GM18517 (cell line): ENCODE data around the gene HNRNPF.

Experiments
- ATAC-seq: cut with Tn5 transposase; IDR thresholded peaks from one replicate; pipeline ENCODE4 v1.9.1; 2021; ENCODE audit warnings: mild to moderate bottlenecking, moderate library complexity; ENCODE audit not compliant: unreplicated experiment

HNRNPF gene

DNA sequence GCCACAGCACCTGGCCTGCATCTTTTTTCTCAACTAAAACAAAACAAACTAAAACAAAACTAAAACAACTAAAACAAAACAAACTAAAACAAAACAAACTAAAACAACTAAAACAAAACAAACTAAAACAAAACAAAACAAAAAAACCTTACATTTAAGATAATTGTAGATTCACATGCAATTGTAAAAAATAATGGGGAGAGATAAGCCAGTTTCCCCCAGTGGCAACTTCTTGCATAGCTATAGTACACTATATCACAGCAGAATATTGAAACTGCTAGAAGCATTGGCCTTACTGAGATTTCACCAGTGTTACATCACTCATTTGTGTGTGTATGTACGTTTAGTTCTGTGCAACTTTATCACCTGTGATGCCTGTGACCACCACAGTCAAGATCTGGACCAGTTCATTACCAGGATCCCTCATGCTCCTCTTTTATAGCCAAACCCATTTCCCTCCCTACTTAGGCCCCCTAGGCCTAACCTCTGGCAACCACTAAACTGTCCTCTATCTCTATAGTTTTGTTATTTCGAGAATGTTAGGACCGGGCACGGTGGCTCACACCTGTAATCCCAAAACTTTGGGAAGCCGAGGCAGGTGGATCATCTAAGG, 28.3 kb downstream of the HNRNPF start:
- no peak for ATAC-seq

DNA sequence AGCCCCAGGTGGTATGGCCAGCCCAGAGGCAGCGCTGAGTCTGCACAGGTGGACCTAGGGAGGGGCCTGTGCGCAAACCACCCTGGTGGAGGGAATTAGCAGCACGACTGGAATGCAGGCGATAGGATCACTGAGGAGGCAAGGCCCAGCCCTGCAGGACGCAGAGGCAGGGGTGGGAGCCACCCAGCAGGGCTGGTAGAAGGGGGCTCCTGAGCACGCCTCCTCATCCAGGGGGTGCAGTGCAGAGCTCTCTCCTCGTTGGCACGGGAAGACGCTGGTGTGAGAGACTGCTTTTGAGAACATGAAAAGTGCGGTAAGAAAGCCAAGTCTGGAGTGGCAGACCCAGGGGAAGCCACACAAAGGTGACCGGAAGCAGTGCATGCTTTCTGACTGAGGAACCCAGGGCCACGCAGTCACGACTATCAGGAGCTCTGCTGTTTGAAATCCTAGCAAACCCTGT, 31.5 kb downstream of the HNRNPF start:
- ATAC-seq = no peak

DNA sequence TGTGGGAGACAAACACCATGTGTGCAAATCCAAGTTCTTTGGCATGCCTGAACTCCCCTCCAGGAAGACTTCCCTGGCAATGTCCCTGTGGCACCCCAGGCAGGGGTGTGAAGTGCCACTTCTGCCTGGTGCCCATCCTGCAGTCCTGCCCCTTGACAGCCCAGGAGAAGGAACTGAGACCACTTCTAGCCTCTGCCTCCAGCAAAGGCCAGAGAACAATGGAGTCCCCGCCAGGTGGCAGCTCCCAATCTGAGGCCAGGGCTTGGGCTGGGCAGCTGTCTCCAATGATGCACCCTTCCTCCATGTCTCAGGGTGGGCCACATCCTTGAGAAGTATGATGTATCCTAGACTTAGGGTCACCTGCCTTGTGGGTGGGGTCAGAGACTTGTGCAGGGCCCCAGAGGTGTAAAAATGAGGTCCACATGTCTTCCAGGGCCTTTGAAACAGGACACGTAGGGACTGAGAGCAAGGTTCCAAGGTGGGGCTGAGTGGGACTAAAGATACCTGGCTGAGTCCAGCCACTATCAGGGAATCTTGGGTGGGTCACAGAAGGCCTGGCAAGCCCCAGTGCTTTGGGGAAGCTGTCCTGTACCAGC, 32.1 kb downstream of the HNRNPF start:
- no peak for ATAC-seq

- ATAC-seq = no peak
These were observed 32.8 kb downstream of the HNRNPF start for GRCh38 chr10:43376046-43376635.

DNA sequence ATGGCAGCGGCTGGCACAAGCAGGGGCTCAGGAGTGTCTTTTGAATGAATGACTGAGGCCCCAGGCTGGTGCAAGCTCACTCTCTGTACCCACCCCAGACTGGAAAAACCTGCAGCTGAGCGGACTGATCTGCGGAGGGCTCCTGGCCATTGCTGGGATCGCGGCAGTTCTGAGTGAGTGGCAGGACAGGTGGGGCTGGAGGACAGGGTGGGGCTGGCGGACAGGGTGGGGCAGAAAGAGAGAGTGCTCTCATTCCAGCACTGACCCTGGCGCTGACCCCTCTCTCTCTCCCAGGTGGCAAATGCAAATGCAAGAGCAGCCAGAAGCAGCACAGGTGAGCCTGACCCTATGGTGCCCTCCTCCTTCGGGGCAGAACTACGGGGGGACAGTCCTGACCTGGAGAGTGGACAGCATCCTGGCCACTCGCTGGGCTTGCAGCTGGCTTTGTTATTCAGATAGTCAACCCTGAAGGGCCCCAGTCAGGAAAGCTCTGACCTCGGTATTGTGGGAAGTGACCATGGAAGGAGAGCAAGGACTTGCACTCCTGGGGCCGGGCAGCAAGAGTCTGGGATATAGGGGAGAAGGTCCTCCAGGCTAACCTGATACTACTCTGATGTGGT, 33.5 kb downstream of the HNRNPF start:
- no peak for ATAC-seq

DNA sequence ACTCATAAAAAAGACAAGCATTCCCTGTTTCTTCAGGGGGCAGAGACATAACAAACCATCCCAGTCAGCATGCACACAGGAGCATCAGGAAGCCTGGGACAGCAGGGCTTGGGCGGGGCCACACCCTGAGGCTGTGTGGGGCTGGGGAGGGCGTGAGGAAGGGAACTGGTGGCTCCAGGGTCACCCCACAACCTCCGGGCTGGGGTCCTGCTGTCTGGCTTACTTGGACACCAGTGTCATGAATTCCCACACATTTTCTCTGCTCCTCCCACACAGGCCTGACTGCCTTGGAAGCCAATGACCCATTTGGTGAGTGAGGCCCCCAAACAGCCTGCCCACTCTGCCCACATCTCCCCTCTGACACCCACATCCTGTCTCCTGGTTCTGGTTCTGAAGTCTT, 34.8 kb downstream of the HNRNPF start:
- no peak for ATAC-seq

- no peak for ATAC-seq
These were observed 35.5 kb downstream of the HNRNPF start for GRCh38 chr10:43373461-43373860.

DNA sequence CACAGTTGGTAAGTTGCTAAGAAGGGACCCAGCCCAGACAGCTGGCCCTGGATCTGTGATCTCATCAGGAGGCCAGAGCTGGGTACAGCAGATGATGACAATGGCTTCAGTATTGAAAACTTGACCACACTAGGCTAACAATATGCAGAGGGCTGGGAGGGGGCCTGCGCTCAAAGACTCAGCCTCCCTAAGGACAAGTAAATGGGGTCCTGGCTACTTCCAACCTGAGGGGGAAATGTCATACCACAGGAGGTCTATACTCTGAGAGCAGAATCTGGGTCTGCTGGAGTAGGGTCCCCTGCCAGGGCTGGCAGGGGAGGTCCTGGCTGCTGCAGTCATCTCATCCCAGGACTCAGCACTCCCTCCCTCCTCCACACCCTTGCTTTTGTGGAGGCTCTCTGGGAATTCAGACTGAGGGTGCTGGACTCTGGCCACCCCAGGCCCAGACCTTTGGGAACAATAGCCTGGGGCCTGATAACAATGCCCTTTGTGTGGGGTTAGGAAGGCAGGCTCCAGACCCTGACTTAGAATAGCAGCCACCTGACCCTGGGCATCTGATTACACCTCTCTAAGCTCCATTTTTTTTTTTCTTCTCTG, 36.1 kb downstream of the HNRNPF start:
- no peak for ATAC-seq

- no peak for ATAC-seq
These were observed 37.6 kb downstream of the HNRNPF start, which contains the start of gene FXYD4 for GRCh38 chr10:43371418-43371817. TSS of gene FXYD4 (plus strand) at chr10:43371636. CDS start at chr10:43373747, 2,111 bp downstream.

- no peak for ATAC-seq
These were observed 38.2 kb downstream of the HNRNPF start for GRCh38 chr10:43370671-43371215.

DNA sequence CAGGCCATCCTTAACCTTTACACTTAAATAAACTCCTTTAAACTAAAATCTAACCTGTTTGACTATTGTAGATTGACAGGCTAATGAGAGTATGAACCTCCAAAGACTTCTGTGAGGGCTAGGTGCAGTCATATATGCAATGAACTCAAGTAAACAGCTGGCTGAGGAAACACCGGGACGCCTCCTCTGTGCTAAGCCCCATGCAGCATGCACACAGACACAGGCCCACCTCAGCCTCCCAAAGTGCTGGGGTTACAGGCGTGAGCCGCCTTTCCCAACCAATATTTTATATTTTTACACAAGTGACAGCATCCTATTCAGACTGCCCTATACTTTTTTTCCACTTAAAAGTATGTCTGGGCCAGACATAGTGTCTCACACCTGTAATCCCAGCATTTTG, 39.1 kb downstream of the HNRNPF start:
- no peak for ATAC-seq

DNA sequence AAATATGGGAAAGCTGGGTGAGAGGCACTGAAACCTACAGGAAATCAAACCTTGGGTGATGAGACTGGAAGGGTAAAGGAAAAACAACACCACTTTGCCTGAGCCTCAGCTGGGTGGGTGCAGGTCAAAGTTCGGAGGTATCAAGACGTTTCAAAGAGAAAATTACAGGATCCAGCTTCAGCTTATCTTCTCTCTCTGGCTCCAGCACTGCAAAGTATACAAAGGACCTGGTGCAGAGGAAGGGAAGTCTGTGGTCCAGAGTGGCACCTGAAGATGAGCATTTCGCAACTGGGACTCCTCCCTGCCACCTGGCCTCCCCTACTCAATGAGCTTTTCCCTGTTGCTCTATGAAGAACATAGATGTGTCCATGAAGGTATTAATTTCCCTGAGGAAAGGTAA, 44.0 kb downstream of the HNRNPF start:
- ATAC-seq = no peak

DNA sequence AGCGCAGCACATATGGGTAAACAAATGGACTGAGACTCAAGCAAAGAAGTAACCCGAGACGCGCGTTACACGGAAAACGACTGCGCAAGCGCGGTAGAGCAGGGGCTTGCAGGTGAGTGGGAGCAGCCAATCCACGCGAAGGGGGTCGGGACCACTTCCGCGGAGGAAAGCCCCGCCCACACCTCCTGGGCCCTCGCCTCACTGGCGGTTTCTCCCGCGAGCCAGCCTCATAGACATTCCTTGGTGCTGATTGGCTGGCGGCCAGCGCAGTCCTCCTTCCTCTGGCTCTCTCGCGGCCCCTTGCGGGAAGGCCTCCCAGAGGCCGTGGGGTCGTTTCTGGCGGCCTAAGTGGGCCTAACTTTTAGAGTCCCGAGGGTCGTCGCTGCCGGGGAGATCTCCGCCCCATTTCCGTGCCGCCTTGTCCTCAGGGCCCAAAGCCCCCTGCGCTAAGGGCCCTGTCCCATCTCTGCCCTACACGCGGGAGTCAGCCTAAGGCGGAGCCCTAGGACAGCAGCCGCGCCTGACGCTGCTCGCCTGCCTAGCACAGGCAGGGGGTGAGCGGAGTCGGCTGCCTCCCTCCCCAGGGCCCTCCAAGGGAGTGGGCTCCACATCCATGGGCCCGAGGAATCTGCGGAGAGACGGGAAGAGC, 46.7 kb downstream of the HNRNPF start:
- peak; percentile 98 for ATAC-seq

- peak; percentile 4 for ATAC-seq
These were observed 47.3 kb downstream of the HNRNPF start for GRCh38 chr10:43361547-43362190.

- ATAC-seq = no peak
These were observed 48.9 kb downstream of the HNRNPF start for GRCh38 chr10:43360086-43360485.

- no peak for ATAC-seq
These were observed 53.1 kb downstream of the HNRNPF start for GRCh38 chr10:43355749-43356371.

GRCh38 chr10:43354879-43355380, 54.1 kb downstream of the HNRNPF start:
- no peak for ATAC-seq

GRCh38 chr10:43354330-43354635, 54.7 kb downstream of the HNRNPF start:
- ATAC-seq = no peak

DNA sequence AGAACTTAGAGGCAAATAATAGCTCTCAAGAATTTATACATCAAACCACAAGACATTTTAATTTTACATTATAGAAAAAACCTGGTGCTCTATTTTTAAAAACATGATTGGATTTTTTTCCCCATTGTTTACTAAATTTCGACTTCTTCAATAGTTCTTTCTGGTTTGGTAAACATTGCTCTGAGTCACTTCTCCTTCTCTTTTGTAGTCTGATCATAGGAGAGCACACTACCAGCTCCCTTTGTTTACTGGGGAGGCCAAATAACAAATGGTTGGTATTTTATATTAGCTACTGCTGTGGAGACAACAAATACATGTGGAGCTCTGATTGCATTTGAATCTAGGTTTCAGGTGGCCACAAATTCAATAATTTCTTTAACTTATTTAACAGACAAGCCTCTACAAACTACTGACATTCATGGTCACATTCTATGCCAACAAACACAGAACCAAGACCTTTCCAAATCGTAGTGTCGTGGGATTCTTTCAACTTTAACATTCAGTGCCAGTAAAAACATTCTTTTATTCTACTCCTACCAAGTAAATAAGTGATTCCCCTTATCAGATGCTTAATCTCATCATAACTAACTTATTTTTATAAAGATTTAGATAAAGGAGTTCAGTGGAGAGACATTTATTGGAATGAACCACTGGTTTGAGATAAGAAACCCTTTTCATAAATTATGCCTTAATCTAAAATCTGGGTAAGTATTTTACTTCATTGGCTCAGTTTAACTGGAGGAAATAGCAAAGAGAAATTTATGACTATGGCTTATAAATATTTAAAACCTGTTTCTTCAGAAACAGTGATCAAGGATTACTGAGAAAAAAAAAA, 55.3 kb downstream of the HNRNPF start:
- ATAC-seq = no peak
